ENCODE data around the gene STIL.

The STIL gene

DNA sequence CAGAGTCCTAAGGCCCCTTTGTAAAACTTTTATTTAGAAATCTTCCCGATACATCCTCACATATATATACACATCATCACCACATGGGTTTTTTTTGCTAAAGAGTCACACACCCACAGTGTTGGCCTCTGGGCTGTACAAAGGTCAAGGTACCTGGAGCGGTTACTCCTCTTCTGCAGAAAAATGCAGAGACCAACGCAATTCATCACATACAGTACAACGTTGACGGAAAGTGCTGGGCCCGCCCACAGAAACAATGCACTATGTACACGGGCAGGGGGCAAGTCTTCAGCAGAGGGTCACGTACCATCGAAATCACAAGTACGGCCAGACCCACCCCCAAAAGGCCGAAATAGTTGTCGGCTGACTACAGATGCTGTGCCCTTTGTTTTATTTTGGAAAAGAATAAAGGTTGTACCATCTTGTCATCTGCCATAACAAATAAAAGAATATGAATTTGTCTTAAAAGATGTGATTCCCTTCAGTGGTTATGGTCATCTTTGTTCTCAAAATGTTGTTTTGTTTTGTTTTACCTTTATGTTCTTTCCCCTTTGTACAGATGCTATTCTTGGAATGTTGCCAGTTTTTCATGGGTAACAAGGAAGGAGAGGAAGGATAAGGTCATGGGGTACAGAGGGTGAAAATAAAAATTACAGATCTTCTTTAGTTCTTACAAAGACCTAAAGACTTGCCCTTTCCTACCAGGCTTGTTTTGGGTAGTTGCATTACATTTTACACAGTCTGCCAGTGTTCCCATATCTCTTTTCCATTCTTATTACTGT, 97.5 kb downstream of the STIL start:
- no peak overlapping the region for H3K27ac ChIP-seq (ENCODE audit: low read depth, low read length)
- peaks cover 44% of the 10 kb centered on the region for H3K27me3 ChIP-seq (ENCODE audit: control insufficient read depth, insufficient read depth, low read length)
- H3K9me3 ChIP-seq (ENCODE audit: control insufficient read depth, insufficient read depth, low read length): no peaks in the 10 kb centered on the region
- no peak overlapping the region for H3K9ac ChIP-seq (ENCODE audit: low read depth, low read length)
- no peak overlapping the region for H3K4me3 ChIP-seq (ENCODE audit: low read depth, low read length)
- H3K4me1 ChIP-seq (ENCODE audit: control insufficient read depth, insufficient read depth, low read length): no peaks in the 10 kb centered on the region
- H3K36me3 ChIP-seq (ENCODE audit: control insufficient read depth, insufficient read depth, low read length): no peaks in the 10 kb centered on the region

DNA sequence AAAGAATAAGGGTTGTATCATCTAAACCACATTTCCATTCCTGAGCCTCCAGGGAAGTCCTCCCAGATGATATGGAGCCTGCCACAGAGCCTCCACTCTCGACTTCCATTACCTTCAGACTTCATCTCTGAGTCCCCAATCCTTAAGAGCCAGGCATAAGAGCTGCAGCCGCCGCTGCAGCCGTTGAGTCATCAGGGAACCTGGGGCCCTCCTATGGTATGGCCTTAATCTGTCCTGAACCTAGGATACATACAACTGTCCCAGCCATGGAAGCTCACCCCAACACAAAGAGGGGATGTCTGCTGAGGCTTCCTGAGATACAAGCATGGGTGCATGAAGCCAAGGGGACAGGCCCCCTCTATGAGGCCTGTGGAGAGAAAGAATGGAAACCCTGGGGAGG, 98.2 kb downstream of the STIL start:
- H3K9ac ChIP-seq (ENCODE audit: low read depth, low read length): no peak overlapping the region
- H3K27me3 ChIP-seq (ENCODE audit: control insufficient read depth, insufficient read depth, low read length): peaks cover 36% of the 10 kb centered on the region
- no peaks in the 10 kb centered on the region for H3K36me3 ChIP-seq (ENCODE audit: control insufficient read depth, insufficient read depth, low read length)
- H3K9me3 ChIP-seq (ENCODE audit: control insufficient read depth, insufficient read depth, low read length): no peaks in the 10 kb centered on the region
- H3K4me3 ChIP-seq (ENCODE audit: low read depth, low read length): no peak overlapping the region
- H3K4me1 ChIP-seq (ENCODE audit: control insufficient read depth, insufficient read depth, low read length): no peaks in the 10 kb centered on the region
- H3K27ac ChIP-seq (ENCODE audit: low read depth, low read length): no peak overlapping the region

DNA sequence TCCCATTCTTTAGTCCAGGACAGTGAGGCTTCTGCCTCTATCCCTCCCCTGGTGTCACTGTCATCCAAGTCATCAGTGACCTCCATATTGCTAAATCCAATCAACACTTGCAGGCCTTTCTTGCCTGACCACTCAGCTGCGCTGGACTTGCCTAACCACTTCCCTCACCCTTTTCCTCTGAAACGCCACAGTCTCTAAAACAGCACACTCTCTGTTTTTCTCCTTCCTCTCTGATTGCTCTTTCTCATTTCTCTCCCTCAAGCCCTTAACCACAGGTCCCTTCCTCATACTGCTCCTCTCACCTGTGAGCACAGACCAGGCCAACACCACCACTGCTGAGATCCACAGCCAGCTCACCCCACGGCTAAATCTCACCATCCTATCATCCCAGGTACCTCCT, 99.4 kb downstream of the STIL start:
- Histone ChIP-seq H3K4me3 (ENCODE audit: low read depth, low read length) (no peak overlapping the region), H3K4me1 (ENCODE audit: control insufficient read depth, insufficient read depth, low read length) (no peaks in the 10 kb centered on the region), H3K9ac (ENCODE audit: low read depth, low read length) (no peak overlapping the region), H3K36me3 (ENCODE audit: control insufficient read depth, insufficient read depth, low read length) (no peaks in the 10 kb centered on the region), H3K27ac (ENCODE audit: low read depth, low read length) (no peak overlapping the region), H3K27me3 (ENCODE audit: control insufficient read depth, insufficient read depth, low read length) (peaks cover 34% of the 10 kb centered on the region), H3K9me3 (ENCODE audit: control insufficient read depth, insufficient read depth, low read length) (no peaks in the 10 kb centered on the region)

DNA sequence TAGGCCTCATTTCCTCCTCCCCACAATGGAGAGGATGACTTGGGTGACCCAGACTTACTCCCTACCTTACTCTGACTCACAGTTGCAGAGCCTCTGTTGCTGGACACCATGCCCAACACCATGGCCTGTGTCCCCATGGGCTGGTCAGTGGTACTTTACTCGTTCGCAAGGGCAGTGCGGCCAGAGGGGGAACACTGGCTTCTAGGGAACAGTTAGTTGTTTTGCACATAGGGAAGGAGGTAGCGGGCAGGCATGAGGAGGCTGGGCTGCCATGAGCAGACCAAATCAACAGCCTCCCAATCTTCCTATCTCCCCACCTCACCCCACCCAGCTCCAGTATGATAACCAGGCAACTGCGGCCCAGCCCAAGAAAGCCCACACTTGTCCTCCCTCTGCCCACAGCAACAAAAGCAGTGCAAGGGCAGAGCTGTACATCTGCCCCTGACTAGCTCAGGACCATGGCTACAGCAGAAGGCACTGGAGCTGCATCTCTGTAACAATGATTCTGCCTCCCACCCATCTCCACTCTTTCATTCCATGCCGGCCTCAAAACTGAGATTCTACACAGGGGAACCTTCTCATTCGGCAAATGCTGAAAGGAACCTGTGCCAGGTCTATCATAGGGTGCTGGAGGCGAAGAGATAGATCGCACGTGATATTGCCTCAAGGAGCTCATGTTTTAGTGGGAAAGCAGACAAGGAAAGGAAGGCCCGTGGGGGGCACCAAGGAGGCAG, 100.5 kb downstream of the STIL start:
- Histone ChIP-seq H3K9ac (ENCODE audit: low read depth, low read length) (no peak overlapping the region), H3K36me3 (ENCODE audit: control insufficient read depth, insufficient read depth, low read length) (no peaks in the 10 kb centered on the region)

DNA sequence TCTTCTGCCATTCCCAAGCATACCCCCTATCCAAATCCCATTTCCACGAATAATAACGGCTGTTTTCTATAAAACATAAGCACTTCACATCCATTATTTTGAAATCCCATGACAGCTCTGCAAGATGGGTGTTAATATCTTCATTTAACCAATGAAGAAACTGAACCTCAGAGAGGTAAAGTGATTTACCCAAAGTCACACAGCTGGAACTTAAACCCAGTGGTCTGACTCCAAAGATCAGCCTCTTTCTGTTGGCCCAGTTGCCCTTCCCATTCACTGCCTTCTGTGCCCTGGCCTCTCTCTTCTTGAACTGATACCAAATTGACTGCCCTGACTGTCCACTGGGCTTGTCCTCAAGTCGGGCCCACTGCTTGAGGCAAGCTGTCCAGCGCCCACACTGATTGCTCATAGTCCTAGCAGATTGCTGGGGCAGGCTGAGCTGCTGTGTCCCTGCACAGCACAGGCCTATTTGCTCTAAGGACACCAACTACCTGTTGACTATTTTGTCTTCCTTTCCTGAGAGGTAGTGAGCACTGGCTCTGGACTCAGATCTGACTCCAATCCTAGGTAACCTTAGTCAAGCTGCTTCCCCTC, 101.2 kb downstream of the STIL start:
- no peaks in the 10 kb centered on the region for H3K36me3 ChIP-seq (ENCODE audit: control insufficient read depth, insufficient read depth, low read length)
- H3K27ac ChIP-seq (ENCODE audit: low read depth, low read length): no peak overlapping the region
- no peak overlapping the region for H3K4me3 ChIP-seq (ENCODE audit: low read depth, low read length)
- H3K9ac ChIP-seq (ENCODE audit: low read depth, low read length): no peak overlapping the region
- H3K9me3 ChIP-seq (ENCODE audit: control insufficient read depth, insufficient read depth, low read length): no peaks in the 10 kb centered on the region
- peaks cover 34% of the 10 kb centered on the region for H3K27me3 ChIP-seq (ENCODE audit: control insufficient read depth, insufficient read depth, low read length)
- peaks cover 16% of the 10 kb centered on the region for H3K4me1 ChIP-seq (ENCODE audit: control insufficient read depth, insufficient read depth, low read length)

More for the DNA sequence above, 100.5 kb downstream of the STIL start:
- Histone ChIP-seq H3K27ac (ENCODE audit: low read depth, low read length) (no peak overlapping the region), H3K9me3 (ENCODE audit: control insufficient read depth, insufficient read depth, low read length) (no peaks in the 10 kb centered on the region), H3K27me3 (ENCODE audit: control insufficient read depth, insufficient read depth, low read length) (peaks cover 34% of the 10 kb centered on the region), H3K4me1 (ENCODE audit: control insufficient read depth, insufficient read depth, low read length) (peaks cover 9% of the 10 kb centered on the region), H3K4me3 (ENCODE audit: low read depth, low read length) (no peak overlapping the region)

DNA sequence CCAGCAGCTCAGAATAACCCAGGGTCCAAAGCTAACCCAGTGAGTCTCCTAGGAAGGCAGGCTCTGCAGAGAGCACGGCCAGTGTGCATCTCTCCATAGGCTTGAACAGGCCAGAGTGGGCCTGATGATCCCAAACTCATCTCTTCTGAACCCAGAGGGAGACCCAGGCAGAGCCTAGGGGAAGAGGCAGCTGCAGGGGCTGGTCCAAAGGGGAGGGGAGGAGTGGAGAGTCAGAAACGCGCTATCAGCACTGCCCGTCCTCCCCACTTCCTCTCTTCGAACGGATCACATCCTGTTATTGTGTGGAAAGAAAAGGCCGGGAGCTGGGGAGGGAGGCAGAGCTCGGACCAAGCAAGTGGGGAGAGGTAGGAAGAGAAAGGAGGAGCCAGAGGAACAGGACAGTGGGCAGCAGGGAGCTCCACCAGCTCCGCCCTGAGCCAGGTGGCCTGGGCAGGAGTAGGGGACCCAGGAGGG, 102.1 kb downstream of the STIL start:
- H3K36me3 ChIP-seq (ENCODE audit: control insufficient read depth, insufficient read depth, low read length): no peaks in the 10 kb centered on the region
- peaks cover 36% of the 10 kb centered on the region for H3K27me3 ChIP-seq (ENCODE audit: control insufficient read depth, insufficient read depth, low read length)
- H3K4me1 ChIP-seq (ENCODE audit: control insufficient read depth, insufficient read depth, low read length): peaks cover 17% of the 10 kb centered on the region
- no peak overlapping the region for H3K9ac ChIP-seq (ENCODE audit: low read depth, low read length)
- H3K27ac ChIP-seq (ENCODE audit: low read depth, low read length): no peak overlapping the region
- no peak overlapping the region for H3K4me3 ChIP-seq (ENCODE audit: low read depth, low read length)
- no peaks in the 10 kb centered on the region for H3K9me3 ChIP-seq (ENCODE audit: control insufficient read depth, insufficient read depth, low read length)

DNA sequence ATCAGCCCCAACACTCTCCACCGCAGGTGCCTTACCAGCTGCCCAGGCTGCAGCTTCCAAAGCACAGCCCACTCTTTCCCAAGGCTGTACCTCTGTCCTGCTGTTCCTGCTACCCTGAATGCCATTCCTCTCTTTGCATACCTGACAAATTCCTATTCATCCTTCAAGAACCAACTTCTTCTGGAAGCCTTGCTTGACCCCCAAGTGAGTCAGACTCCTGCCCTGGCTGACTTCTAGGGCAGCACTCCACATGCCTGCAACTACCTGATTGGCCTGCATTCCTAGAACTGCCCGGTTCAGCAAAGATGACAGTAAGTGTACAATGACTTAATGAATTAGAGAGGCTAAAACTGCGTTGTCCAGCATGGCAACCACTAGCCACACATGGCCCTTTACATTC, 103.3 kb downstream of the STIL start:
- Histone ChIP-seq H3K4me1 (ENCODE audit: control insufficient read depth, insufficient read depth, low read length) (peaks cover 17% of the 10 kb centered on the region), H3K9ac (ENCODE audit: low read depth, low read length) (no peak overlapping the region), H3K36me3 (ENCODE audit: control insufficient read depth, insufficient read depth, low read length) (no peaks in the 10 kb centered on the region), H3K27ac (ENCODE audit: low read depth, low read length) (no peak overlapping the region), H3K27me3 (ENCODE audit: control insufficient read depth, insufficient read depth, low read length) (peaks cover 36% of the 10 kb centered on the region), H3K4me3 (ENCODE audit: low read depth, low read length) (no peak overlapping the region), H3K9me3 (ENCODE audit: control insufficient read depth, insufficient read depth, low read length) (no peaks in the 10 kb centered on the region)

DNA sequence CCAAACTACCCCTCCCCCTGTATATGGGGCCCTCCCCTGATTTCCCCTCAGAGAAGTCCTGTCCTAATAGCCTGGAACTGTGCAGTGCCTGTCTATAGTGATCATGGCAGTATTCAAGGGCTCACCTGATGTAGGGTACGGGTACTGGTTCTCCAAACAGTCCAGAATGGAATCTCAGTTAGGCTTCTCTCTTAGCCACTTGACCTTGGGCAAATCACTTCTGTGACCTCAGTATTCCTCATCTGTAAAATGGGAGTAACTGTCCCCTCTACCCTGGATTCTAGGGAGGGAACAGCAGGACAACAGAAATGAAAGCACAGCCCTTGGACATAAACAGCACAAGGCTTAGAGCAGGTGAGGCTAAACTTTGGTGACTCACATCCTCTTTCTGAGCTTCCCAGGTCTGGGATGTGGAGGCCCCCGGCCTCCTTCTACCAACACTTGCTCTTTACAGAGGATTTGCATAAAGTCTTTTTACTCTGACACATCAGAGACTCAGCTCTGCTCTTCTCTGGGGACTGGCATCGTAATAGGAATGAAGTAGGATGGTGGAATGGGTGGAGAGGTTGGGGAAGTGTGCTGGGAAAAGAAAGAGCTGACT, 104.1 kb downstream of the STIL start:
- peaks cover 17% of the 10 kb centered on the region for H3K4me1 ChIP-seq (ENCODE audit: control insufficient read depth, insufficient read depth, low read length)
- H3K27ac ChIP-seq (ENCODE audit: low read depth, low read length): no peak overlapping the region
- no peak overlapping the region for H3K9ac ChIP-seq (ENCODE audit: low read depth, low read length)
- peaks cover 36% of the 10 kb centered on the region for H3K27me3 ChIP-seq (ENCODE audit: control insufficient read depth, insufficient read depth, low read length)
- H3K9me3 ChIP-seq (ENCODE audit: control insufficient read depth, insufficient read depth, low read length): no peaks in the 10 kb centered on the region
- no peaks in the 10 kb centered on the region for H3K36me3 ChIP-seq (ENCODE audit: control insufficient read depth, insufficient read depth, low read length)
- H3K4me3 ChIP-seq (ENCODE audit: low read depth, low read length): no peak overlapping the region

DNA sequence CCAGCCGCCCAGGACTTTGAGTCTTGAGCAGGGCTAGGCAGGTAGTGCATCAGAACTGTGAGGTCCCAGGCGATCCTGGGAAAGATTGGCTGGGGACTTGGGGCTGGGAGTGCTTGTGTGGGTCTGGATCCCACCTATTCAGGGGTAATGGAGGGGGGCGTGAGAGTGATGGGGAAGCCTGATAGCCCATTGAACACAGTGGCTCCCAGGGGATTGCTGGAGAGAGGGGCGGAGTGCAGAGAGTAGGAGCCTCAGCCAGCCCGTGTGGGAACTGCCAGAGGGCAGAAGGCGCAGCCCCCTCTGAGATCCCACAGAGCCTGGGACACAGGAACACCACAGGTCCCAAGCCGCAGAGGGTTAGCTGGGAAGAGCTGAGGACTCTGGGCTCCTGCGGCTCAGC, 104.9 kb downstream of the STIL start:
- no peaks in the 10 kb centered on the region for H3K9me3 ChIP-seq (ENCODE audit: control insufficient read depth, insufficient read depth, low read length)
- H3K27ac ChIP-seq (ENCODE audit: low read depth, low read length): no peak overlapping the region
- no peak overlapping the region for H3K9ac ChIP-seq (ENCODE audit: low read depth, low read length)
- H3K4me3 ChIP-seq (ENCODE audit: low read depth, low read length): no peak overlapping the region
- no peaks in the 10 kb centered on the region for H3K36me3 ChIP-seq (ENCODE audit: control insufficient read depth, insufficient read depth, low read length)
- peaks cover 39% of the 10 kb centered on the region for H3K27me3 ChIP-seq (ENCODE audit: control insufficient read depth, insufficient read depth, low read length)
- H3K4me1 ChIP-seq (ENCODE audit: control insufficient read depth, insufficient read depth, low read length): peaks cover 17% of the 10 kb centered on the region

DNA sequence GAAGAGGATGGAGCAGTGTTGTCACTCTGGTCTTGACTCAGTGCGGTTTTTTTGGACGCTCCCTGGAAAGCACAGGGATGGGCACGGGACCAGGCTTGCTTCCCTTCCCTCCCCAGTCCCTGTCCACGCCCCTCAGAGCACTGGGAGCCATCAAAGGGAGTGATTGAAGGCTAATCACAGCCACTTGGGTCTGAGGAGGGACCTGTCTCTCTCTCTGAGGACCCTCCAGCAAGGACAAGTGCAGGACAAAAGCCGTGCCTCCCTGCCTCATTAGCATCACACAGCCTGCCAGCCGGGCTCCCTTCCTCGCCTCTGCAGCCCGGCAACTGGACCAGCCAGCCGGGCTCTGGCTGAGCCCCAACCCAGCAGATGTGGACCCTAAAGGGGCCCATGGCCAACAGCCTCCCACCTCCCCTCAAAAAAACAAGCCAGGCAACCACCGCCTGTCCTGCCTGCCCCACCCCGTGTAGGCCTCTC, 105.5 kb downstream of the STIL start:
- H3K36me3 ChIP-seq (ENCODE audit: control insufficient read depth, insufficient read depth, low read length): no peaks in the 10 kb centered on the region
- H3K27me3 ChIP-seq (ENCODE audit: control insufficient read depth, insufficient read depth, low read length): peaks cover 43% of the 10 kb centered on the region
- H3K9me3 ChIP-seq (ENCODE audit: control insufficient read depth, insufficient read depth, low read length): no peaks in the 10 kb centered on the region
- H3K27ac ChIP-seq (ENCODE audit: low read depth, low read length): no peak overlapping the region
- peak overlapping the region; percentile 39; the same call in 1 of the 2 replicates for H3K4me3 ChIP-seq (ENCODE audit: low read depth, low read length)
- peaks cover 17% of the 10 kb centered on the region for H3K4me1 ChIP-seq (ENCODE audit: control insufficient read depth, insufficient read depth, low read length)
- no peak overlapping the region for H3K9ac ChIP-seq (ENCODE audit: low read depth, low read length)

All from HUES48 (cell line).